Measurements from ENCODE around the gene SYT15.
A peak's percentile ranks its signal among the peaks of the same experiment; 100 is the strongest.
"Not testable (repeated sequence)": the region's sequence is repeated elsewhere in the genome, so short reads cannot be mapped to it uniquely, and the experiment has no call there.

The SYT15 gene

DNA sequence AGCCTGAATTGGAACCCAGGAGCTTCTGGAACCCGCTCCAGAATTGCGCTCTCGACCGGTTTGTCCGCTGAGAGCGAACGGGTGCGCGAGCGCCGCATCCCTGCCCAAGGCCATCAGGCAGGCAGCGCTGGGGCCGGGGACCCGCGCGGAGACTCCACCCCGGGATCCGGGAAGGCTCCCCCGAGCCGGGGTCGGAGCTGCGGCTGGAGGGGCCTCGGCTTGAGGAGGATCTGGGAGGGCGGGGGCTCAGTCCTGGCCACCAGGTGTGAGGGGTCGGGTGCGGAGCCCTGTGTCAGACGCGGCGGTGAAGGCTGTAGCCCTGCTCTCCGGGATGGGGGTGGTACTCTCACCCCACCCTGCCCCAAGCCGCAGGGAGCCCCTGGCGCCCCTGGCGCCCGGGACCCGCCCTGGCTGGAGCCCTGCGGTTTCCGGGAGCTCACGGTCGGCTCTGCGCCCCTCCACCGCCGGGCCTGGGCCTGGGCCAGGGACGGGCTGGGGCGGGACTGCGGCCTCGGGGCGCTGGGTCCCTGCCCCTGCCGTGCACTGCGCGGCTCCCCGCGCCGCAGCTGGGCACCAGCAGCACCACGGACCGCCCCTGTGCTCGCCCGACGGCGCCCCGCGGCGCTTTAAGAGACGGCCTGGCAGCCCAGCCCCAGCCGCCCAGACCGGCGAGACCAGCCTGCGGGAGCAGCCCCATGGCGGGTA lies at the start of gene SYT15:
TSS of gene SYT15 (plus strand) at position 655 of the 705 bp plus-strand sequence. CDS start at position 696, 41 bp downstream.
- DNase-seq; H3K4me3 Mint-ChIP-seq; H3K9me3 Mint-ChIP-seq; H3K36me3 Mint-ChIP-seq (ENCODE audit: low read depth); H3K4me1 Mint-ChIP-seq (ENCODE audit: low read depth); H3K27ac Mint-ChIP-seq; H3K27me3 Mint-ChIP-seq: not testable (repeated sequence)

DNA sequence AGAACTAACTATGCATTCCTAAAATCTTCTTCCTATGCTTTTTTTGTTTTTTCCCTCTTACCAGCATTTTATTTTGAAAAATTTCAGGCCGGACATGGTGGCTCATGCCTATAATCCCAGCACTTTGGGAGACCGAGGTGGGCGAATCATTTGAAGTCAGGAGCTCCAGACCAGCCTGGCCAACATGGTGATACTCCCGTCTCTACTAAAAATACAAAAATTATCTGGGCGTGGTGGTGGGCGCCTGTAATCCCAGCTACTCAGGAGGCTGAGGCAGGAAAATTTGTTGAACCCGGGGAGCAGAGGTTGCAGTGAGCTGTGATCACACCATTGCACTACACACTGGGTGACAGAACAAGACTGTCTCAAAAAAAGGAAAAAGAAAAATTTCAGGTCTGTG lies 49.2 kb upstream of the SYT15 start:
- H3K4me1 Mint-ChIP-seq (ENCODE audit: low read depth); H3K4me3 Mint-ChIP-seq; H3K27me3 Mint-ChIP-seq; DNase-seq; H3K9me3 Mint-ChIP-seq; H3K36me3 Mint-ChIP-seq (ENCODE audit: low read depth); H3K27ac Mint-ChIP-seq: not testable (repeated sequence)

DNA sequence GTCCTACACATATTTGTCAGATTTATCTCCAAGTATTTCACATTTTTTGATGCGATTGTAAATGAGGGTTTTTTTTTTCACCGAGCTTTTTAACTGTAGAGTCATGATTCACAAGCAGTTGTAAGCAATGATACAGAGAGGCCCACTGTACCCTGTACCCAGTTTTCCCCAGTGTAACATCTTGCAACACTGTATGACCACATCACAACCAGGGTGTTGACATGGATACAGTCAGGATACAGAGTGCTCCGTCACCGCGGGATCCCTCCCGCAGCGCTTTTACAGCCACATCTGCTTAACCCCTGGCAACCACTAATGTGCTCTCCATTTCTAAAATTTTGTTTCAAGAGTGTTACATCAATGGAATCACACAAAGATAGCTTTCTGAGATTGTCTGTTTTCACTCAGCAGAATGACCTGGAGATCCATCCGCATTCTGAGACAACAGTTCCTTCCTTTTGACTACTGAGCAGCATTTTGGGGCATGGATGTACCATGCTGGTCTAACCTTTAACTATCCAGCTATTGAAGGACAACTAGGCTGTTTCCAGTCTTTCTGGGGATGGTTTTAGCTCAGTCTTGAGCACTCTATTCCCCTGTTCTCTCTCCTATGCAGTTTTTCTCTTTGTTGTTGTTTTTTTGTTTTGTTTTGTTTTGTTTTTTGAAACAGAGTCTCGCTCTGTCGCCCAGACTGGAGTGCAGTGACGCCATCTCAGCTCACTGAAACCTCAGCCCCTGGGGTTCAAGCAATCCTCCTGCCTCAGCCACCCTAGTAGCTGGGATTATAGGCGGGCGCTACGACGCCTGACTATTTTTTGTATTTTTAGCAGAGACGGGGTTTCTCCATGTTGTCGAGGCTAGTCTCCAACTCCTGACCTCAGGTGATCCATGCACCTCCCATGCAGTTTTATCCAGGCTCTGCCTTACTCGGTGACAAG lies 48.4 kb upstream of the SYT15 start:
- peaks cover 4% of the 10 kb centered on the region for H3K27me3 Mint-ChIP-seq
- H3K4me1 Mint-ChIP-seq (ENCODE audit: low read depth) = no peaks in the 10 kb centered on the region
- H3K9me3 Mint-ChIP-seq = no peaks in the 10 kb centered on the region
- no peak overlapping the region for H3K27ac Mint-ChIP-seq
- no peak overlapping the region for H3K4me3 Mint-ChIP-seq
- H3K36me3 Mint-ChIP-seq (ENCODE audit: low read depth) = no peaks in the 10 kb centered on the region
- DNase-seq = no peak

GRCh38 chr10:46532256-46532655 lies 46.7 kb upstream of the SYT15 start:
- H3K4me1 Mint-ChIP-seq (ENCODE audit: low read depth); H3K9me3 Mint-ChIP-seq; H3K4me3 Mint-ChIP-seq; H3K27ac Mint-ChIP-seq; H3K36me3 Mint-ChIP-seq (ENCODE audit: low read depth): not testable (repeated sequence)
- peak; percentile 14 for DNase-seq
- H3K27me3 Mint-ChIP-seq = peaks cover 11% of the 10 kb centered on the region

DNA sequence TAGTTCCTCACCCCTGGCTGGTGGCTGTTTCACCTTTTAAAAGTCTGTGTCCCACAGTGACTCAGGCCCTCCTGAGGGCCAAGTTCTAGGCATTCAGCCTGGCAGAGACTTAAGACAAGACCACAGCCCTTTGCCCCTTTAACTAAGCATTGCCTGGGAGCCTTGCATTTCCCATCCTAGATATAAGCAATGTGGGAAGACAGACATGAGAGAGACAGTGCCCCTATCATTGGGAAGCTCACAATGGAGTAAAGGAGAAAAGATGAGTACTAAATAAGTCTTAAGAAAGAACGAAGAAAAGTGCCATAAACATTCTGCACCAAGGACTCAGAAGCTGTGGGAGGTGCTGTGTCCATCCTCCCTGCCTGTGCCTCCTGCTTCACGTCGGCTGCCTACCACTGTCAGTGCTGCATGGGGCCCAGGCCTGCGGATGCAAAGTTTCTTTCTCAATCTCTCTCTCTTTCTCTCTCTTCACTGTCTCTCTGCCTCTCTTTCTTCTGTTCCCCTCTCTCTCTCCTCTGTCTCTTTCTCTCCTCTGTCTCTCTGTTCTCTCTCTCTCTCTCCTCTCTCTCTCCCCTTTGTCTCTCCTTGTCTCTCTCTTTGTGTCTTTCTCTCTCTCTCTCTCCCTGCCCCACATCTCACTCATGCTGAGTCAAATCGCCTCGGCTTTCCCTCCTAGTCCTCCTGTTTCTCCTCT lies 44.0 kb upstream of the SYT15 start:
- Mint-ChIP-seq H3K27me3 (peaks cover 30% of the 10 kb centered on the region), H3K36me3 (ENCODE audit: low read depth) (no peaks in the 10 kb centered on the region), H3K4me3 (no peak overlapping the region), H3K4me1 (ENCODE audit: low read depth) (no peaks in the 10 kb centered on the region), H3K27ac (no peak overlapping the region), H3K9me3 (no peaks in the 10 kb centered on the region)
- no peak for DNase-seq

DNA sequence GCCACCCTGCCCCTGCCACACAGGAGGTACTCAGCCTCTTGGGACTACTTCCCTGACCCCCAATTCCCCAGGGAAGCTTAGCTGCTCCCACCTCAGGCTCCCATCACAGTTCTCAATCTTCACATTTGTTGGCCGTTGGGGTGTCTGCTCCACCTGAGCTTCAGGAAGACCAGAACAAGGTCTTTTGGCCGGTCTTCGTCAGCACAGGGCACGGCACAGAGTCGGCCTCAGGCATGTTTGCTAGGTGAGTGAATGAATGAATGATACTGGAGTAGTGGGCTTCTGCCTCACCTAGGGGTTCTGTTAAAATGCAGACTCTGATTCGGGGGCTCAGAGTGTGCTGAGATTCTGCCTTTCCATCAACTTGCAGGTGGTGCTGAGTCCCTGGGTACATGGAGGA lies 42.8 kb upstream of the SYT15 start:
- DNase-seq = no peak
- H3K36me3 Mint-ChIP-seq (ENCODE audit: low read depth) = no peaks in the 10 kb centered on the region
- H3K27me3 Mint-ChIP-seq = peaks cover 40% of the 10 kb centered on the region
- no peak overlapping the region for H3K4me3 Mint-ChIP-seq
- no peak overlapping the region for H3K27ac Mint-ChIP-seq
- peaks cover 6% of the 10 kb centered on the region for H3K4me1 Mint-ChIP-seq (ENCODE audit: low read depth)
- no peaks in the 10 kb centered on the region for H3K9me3 Mint-ChIP-seq

DNA sequence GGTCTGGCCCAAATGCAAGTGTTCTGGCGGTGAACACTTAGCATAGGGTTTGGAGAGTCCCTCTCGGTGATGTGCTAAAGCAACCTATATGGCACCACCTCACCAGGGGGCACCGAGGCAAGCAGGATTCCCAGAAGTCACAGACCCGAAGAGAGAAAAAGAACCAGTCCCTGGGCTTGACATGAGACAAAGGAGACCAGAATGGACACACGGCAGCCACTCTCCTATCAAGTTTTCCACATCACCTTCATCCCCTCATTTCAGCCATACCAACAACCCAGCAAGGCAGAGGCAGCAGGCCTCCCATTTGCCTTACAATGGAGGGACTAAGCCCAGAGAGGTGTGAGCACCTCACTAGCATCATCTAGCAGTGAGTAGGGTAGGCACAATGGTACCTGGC lies 42.1 kb upstream of the SYT15 start:
- H3K27ac Mint-ChIP-seq = no peak overlapping the region
- no peaks in the 10 kb centered on the region for H3K9me3 Mint-ChIP-seq
- DNase-seq = no peak
- H3K4me1 Mint-ChIP-seq (ENCODE audit: low read depth) = peaks cover 6% of the 10 kb centered on the region
- peaks cover 40% of the 10 kb centered on the region for H3K27me3 Mint-ChIP-seq
- no peak overlapping the region for H3K4me3 Mint-ChIP-seq
- no peaks in the 10 kb centered on the region for H3K36me3 Mint-ChIP-seq (ENCODE audit: low read depth)

- no peak overlapping the region for H3K4me3 Mint-ChIP-seq
- DNase-seq = no peak
- peaks cover 46% of the 10 kb centered on the region for H3K27me3 Mint-ChIP-seq
- no peak overlapping the region for H3K27ac Mint-ChIP-seq
- H3K4me1 Mint-ChIP-seq (ENCODE audit: low read depth) = peaks cover 6% of the 10 kb centered on the region
- H3K36me3 Mint-ChIP-seq (ENCODE audit: low read depth) = no peaks in the 10 kb centered on the region
- H3K9me3 Mint-ChIP-seq = no peaks in the 10 kb centered on the region
These were observed 41.6 kb upstream of the SYT15 start for GRCh38 chr10:46537309-46537708.

GRCh38 chr10:46538155-46538554 lies 40.8 kb upstream of the SYT15 start:
- Mint-ChIP-seq H3K9me3 (no peaks in the 10 kb centered on the region), H3K36me3 (ENCODE audit: low read depth) (no peaks in the 10 kb centered on the region), H3K4me3 (no peak overlapping the region), H3K27ac (no peak overlapping the region), H3K27me3 (peaks cover 50% of the 10 kb centered on the region), H3K4me1 (ENCODE audit: low read depth) (peaks cover 6% of the 10 kb centered on the region)
- DNase-seq = no peak

- Mint-ChIP-seq H3K4me1 (ENCODE audit: low read depth) (peaks cover 6% of the 10 kb centered on the region), H3K36me3 (ENCODE audit: low read depth) (no peaks in the 10 kb centered on the region), H3K4me3 (no peak overlapping the region), H3K9me3 (no peaks in the 10 kb centered on the region), H3K27ac (no peak overlapping the region), H3K27me3 (peaks cover 58% of the 10 kb centered on the region)
- DNase-seq = no peak
These were observed 40.1 kb upstream of the SYT15 start for GRCh38 chr10:46538717-46539426.

DNA sequence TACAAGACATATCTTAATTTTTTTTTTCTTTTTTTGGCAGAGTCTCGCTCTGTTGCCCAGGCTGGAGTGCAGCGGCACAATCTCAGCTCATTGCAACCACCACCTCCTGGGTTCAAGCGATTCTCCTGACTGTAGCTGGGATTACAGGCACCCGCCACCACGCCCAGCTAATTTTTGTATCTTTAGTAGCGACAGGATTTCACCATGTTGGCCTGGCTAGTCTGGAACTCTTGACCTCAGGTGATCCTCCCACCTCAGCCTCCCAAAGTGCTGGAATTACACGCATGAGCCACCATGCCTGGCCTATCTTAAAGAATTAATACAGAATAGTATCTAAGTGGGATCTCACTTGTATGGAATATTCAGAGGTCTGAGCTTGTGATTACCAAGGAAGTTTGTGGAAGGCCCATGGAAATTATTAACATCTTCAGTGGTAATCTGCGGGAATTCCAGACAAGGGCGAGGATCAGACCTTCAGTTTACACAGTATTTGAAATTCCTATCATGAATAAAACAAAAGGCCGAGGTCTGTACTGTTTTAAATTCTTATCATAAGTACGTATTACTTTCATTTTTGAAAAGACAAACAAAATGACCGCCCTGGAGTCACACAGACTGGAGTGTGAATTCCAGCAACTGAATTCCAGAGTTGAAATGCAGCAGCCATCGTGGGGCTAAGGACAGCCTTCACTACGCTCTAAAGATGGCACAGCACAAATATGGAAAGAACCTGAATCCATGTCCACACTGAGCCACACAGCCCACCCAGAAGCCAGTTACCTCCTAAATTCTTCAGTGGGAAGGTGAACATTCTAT lies 39.1 kb upstream of the SYT15 start:
- Mint-ChIP-seq H3K9me3 (no peaks in the 10 kb centered on the region), H3K4me3 (no peak overlapping the region), H3K27me3 (peaks cover 61% of the 10 kb centered on the region), H3K36me3 (ENCODE audit: low read depth) (no peaks in the 10 kb centered on the region), H3K27ac (no peak overlapping the region), H3K4me1 (ENCODE audit: low read depth) (peaks cover 6% of the 10 kb centered on the region)
- DNase-seq = peak; percentile 14

- Mint-ChIP-seq H3K36me3 (ENCODE audit: low read depth) (no peaks in the 10 kb centered on the region), H3K9me3 (no peaks in the 10 kb centered on the region), H3K27ac (no peak overlapping the region), H3K4me1 (ENCODE audit: low read depth) (peaks cover 6% of the 10 kb centered on the region), H3K4me3 (no peak overlapping the region), H3K27me3 (peaks cover 61% of the 10 kb centered on the region)
- peak; percentile 20 for DNase-seq
These were observed 38.4 kb upstream of the SYT15 start for GRCh38 chr10:46540412-46541016.

DNA sequence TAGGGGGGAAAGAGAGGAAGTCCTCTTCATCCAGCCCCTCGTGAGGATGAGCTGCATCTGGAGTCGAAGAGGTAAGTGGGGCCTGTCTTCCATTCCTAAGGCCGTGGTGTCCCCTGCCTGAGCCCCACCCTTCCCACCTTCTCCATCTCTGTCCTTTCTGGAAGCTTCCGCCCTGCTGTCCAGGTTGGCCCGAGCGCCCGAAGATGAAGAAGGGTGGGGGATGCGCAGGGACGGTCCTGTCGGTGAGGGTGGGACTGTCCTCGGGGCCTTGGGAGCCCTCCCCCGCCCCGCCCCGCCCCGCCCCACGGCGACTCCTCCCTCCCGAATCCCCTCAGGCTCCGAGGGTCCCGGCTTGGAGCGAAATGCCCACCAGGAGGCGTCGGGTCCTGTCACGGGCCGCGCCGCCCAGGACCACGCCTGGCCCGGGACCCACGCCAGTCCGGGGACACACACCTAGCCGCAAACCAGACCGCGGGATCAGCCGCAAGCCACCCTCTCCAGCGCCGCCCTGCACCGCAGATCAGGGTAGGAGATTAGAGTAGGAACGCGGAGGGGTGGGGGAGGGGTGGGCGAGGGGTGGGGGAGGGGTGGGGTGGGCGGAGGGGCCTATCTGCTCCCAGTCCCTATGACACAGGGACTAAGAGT lies 37.8 kb upstream of the SYT15 start:
- Mint-ChIP-seq H3K4me3 (no peak overlapping the region), H3K27me3 (peaks cover 61% of the 10 kb centered on the region), H3K36me3 (ENCODE audit: low read depth) (no peaks in the 10 kb centered on the region), H3K27ac (no peak overlapping the region), H3K4me1 (ENCODE audit: low read depth) (peaks cover 6% of the 10 kb centered on the region), H3K9me3 (no peaks in the 10 kb centered on the region)
- peak; percentile 34 for DNase-seq
